GM20000 (cell line): ENCODE measurements around the gene LRIT3.

Experiments used
- DNase-seq: peaks from one replicate; pipeline ENCODE4 v3.0.0; 2012; ENCODE audit warnings: low spot score
- CTCF ChIP-seq: IDR thresholded peaks from 2 replicates; pipeline ENCODE4 v1.5.1; 2012; ENCODE audit warnings: mild to moderate bottlenecking, control low read depth; ENCODE audit errors: extremely low read depth, missing control alignments

LRIT3 gene

DNA sequence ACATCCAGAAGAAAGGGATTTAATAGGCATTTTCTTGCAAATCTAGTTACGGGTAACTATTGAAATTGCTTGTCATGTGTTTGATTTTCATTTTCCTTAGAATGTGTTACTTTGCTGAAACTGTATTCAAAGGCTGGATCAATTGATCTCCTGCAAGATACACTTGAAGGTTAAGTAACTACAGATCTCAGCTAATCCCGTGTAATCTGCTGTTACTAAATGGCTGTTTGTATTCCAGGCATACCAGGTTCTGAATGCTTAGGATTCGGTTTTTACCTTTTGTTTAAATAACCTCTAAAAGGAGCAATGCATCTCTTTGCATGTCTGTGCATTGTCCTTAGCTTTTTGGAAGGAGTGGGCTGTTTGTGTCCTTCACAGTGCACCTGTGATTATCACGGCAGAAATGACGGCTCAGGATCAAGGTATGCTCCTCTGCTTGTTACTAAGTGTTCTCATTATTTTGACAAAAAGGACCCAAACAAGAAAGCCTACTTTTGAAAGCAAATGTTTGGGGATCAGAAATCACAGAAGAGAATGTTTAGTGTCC is at the start of gene LRIT3:
LRIT3 (plus strand) TSS at position 212 of the 547 bp plus-strand sequence; CDS start at position 307, 95 bp downstream.
- no peak for TF ChIP-seq CTCF
- DNase-seq, result no peak

- TF ChIP-seq CTCF, result no peak
- no peak for DNase-seq
Observed at GRCh38 chr4:109798866-109799265, 49.0 kb upstream of the LRIT3 start.

GRCh38 chr4:109801099-109801789 is 46.7 kb upstream of the LRIT3 start:
- DNase-seq, result no peak
- no peak for TF ChIP-seq CTCF

DNA sequence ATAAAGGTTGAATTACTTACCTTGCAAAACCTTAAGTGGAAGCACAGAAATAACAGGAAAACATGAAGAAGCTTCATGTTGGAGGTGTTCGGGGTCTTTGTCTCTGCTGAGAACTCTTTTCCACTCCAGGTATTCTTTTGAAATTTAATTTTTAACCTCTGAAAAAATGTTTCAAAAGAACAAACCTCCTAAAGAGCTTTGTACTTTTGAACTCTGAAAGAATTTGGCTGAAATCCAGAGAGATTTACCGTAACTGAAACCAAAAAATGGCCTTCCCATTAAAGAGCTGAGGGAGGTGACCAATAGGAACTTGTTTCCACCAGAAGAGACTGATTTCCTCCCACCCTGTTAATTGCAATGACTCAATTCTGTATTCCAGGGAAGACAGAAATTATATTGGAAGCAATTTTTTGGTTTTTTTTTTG is 46.0 kb upstream of the LRIT3 start, which contains the start of gene CFI:
CFI (minus strand) TSS at position 105 of the 425 bp plus-strand sequence; CDS start at position 77, 28 bp downstream.
- TF ChIP-seq CTCF, result no peak
- DNase-seq, result no peak

GRCh38 chr4:109803924-109804571 is 43.9 kb upstream of the LRIT3 start:
- DNase-seq, result peak; percentile 37
- TF ChIP-seq CTCF, result no peak

GRCh38 chr4:109809655-109810054 is 38.3 kb upstream of the LRIT3 start:
- no peak for DNase-seq
- TF ChIP-seq CTCF, result no peak
